ENCODE measurements around the gene OR10W1. TPM values are rescaled to one million over a fixed set of nuclear protein-coding genes. Genes with fewer than 3 reads are reported as not detected.

The OR10W1 gene
- total RNA-seq, 1 donor from 2014 or later, result not detected

- TF ChIP-seq, protein P1, sequence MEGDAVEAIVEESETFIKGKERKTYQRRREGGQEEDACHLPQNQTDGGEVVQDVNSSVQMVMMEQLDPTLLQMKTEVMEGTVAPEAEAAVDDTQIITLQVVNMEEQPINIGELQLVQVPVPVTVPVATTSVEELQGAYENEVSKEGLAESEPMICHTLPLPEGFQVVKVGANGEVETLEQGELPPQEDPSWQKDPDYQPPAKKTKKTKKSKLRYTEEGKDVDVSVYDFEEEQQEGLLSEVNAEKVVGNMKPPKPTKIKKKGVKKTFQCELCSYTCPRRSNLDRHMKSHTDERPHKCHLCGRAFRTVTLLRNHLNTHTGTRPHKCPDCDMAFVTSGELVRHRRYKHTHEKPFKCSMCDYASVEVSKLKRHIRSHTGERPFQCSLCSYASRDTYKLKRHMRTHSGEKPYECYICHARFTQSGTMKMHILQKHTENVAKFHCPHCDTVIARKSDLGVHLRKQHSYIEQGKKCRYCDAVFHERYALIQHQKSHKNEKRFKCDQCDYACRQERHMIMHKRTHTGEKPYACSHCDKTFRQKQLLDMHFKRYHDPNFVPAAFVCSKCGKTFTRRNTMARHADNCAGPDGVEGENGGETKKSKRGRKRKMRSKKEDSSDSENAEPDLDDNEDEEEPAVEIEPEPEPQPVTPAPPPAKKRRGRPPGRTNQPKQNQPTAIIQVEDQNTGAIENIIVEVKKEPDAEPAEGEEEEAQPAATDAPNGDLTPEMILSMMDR (conservative IDR thresholded peaks at IDR 0.05; ENCODE audit: low read depth, low read length), result no peak
- H3K4me3 ChIP-seq (ENCODE audit: low read depth, low read length), result no peak overlapping the region
- no peak for DNase-seq (ENCODE audit: low read depth)
These were observed 45.3 kb downstream of the OR10W1 start for GRCh38 chr11:58222721-58223120.

Other genes starting within 250 kb of the OR10W1 start
- not detected in 2 replicates for gene OR9Q1, start 244.4 kb downstream of the OR10W1 start, total RNA-seq
- gene OR6Q1, start 237.3 kb downstream of the OR10W1 start, total RNA-seq, result not detected in 2 replicates
- gene OR9I1, start 142.7 kb downstream of the OR10W1 start, total RNA-seq, result not detected in 2 replicates
- gene OR9Q2, start 79.2 kb downstream of the OR10W1 start, total RNA-seq, result not detected in 2 replicates
- not detected in 2 replicates for gene OR1S2, start 64.1 kb downstream of the OR10W1 start, total RNA-seq
- not detected in 2 replicates for gene OR1S1, start 55.5 kb downstream of the OR10W1 start, total RNA-seq
- not detected in 2 replicates for gene OR10Q1, start 39.3 kb downstream of the OR10W1 start, total RNA-seq
- gene OR5B17, start 90.8 kb upstream of the OR10W1 start, total RNA-seq, result not detected in 2 replicates
- gene OR5B3, start 138.6 kb upstream of the OR10W1 start, total RNA-seq, result not detected in 2 replicates
- gene OR5B2, start 159.9 kb upstream of the OR10W1 start, total RNA-seq, result not detected in 2 replicates
- gene OR5B12, start 174.0 kb upstream of the OR10W1 start, total RNA-seq, result not detected in 2 replicates
- gene OR5B21, start 239.8 kb upstream of the OR10W1 start, total RNA-seq, result not detected in 2 replicates

Measured in epithelial cell of proximal tubule (primary cell).